Hepatic stellate cell (primary cell): ENCODE results near the gene CCDC57.

Source experiments
- DNase-seq: peaks from one replicate; pipeline ENCODE4 v3.0.0; 2011; ENCODE audit warnings: low spot score

CCDC57 gene

DNA sequence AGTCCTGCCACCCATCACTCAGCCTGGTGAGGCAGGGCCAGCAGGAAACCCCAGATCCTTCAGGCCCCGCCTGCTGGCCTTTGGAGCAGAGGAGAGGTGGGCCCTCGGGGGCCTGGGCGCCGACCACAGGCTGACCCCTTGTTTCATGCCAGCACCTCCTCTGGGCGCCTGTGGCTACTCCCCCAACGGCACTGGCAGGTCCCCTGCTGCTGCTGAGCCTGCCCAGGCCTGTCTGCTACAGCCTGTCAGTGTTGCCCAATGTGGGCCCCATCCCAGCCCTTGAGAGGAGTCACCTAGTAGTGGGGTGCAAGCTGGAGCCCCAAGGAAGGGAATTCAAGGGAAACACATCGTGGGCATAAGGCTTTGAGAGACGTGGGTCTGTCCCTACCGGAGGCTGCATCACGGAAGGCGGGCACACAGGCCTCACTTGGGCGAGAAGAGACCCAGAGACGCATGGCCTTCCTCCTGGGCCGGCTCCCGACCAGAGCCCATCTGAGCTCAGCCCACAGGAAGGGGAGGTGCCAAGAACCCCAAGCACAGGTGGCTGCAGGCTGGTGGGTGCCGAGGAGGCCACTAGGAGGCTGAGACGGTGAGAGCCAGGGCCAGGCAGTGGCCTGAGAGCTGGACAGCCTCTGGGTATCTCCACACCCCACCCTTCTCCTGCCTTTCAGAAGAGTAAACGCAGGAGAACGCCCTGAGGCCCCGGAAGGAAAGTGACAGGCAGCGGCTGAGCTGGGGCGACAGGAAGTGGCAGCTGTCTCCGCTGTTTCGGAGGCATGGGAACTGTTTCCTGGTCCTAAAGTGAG is 106.6 kb downstream of the CCDC57 start:
- DNase-seq = peak; percentile 84

- no peak for DNase-seq
Measured at GRCh38 chr17:82105417-82105881, 107.2 kb downstream of the CCDC57 start.

GRCh38 chr17:82104797-82105416 is 107.7 kb downstream of the CCDC57 start:
- no peak for DNase-seq

- DNase-seq = no peak
Measured at GRCh38 chr17:82103553-82104451, 108.8 kb downstream of the CCDC57 start.

DNA sequence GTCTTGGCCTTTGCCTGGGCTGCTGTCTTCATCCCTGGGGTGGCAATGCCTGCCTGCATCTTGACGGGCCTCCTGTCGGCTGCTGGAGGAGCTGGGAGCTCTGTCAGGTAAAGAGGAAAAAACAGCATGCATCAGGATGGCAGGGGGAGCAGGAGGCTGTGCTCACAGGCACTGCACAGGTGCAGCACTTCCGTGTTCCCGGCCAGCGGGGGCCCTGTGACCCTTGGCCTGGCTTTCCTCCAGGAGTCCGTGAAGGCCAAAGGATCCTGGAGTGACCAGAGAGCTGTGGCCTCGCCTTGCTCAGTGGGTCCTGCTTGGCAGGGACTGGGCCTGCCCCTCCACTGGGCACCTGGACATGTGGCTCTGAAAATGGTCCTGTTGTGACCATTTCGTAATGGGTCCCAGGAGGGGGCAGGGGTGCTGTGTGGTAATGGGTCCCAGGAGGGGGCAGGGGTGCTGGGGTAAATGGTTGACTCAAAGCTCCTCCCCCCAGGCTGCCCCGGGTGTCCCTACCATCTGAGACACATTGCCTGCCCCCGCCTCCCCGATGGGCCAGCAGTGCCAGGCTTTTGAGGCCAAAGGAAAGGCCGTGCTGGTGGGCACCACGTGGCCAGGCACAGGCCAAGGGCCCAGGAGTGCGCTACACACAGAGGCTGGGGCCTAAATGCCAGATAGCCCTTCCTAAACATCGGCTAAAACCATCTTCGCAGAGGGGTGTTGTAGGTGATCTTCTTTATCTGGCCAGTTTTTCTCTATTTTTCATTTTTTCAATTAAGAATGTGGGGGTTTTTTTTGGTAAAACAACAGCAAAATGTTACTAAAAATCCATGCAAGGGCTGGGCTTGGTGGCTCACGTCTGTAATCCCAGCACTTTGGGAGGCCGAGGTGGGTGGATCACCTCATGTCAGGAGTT is 110.6 kb downstream of the CCDC57 start:
- DNase-seq = no peak

- no peak for DNase-seq
Measured at GRCh38 chr17:82101301-82101715, 111.3 kb downstream of the CCDC57 start.

DNA sequence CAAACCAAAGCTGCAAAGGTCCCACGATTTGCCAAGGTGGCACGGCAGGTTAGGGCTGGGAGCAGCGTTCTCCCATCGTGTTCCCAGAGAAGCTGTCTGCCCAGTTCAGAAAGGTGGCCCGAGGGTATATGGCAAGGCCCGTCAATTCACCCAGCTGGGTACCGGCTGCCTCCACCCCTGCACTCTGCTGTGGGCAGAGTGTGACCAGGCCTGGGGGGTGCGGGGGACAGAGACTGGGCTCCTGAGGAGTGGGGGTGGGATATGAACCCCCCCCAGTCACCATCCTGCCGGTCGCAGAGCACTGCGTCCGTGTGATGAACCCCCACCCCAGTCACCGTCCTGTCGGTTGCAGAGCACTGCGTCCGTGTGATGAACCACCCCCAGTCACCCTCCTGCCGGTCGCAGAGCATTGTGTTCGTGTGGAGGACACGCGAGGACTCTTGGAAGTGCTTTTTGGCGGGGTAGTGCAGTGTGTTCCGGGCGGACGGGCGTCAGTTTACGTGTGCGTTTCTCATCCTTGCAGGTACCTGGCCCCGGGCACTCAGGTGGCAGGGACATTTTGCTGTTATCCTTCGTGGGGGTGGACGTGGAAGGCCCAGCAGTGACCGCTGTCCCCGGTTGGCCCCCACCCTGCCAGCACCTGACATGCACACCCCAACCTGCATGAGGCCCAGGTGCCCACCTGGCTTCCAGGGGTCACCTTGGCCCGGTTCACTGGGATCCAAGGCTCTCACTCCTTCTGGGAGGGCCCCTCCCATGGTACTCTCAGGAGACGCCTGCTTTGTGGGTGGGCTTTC is 111.9 kb downstream of the CCDC57 start:
- DNase-seq = no peak

DNA sequence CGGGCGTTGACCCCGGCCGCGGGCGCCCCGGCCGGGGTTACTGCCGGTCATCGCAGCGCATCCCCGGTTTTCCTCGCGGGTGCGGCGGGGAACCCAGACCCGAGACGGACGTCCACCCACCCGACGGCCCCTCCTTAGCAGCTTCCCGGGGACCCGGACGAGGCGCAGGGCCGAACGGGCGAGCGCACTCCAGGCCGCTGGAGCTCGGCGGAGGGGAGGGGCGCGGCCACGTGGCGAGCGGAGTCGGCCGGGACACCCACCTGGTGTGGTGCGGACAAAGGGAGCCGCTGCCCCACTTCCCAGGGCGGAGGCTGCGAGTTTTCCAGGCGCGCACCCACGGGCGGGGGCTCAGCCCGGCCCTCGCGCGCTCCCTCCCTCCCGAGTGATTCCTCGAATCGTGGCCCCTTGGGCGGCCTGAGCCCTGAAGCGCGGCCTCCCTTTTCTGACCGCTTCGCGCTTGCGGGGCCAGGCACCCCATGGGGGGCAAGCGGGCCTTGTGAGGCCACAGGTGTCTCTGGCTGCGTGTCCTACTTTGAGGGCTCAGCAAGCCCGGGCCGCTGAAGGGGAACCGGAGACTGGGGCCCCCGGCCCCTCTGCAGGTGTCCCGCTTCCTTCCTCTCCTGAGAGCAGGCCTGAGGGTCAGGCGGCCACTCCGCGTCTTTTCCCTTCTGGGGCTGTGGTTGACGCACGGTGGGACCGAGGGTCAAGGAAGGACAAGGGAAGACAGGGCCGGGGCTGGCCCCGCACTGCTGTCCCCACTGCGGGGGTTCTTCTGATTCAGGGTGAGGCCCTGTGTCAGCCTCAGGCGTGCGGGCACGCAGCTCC is 113.5 kb downstream of the CCDC57 start:
- no peak for DNase-seq

DNA sequence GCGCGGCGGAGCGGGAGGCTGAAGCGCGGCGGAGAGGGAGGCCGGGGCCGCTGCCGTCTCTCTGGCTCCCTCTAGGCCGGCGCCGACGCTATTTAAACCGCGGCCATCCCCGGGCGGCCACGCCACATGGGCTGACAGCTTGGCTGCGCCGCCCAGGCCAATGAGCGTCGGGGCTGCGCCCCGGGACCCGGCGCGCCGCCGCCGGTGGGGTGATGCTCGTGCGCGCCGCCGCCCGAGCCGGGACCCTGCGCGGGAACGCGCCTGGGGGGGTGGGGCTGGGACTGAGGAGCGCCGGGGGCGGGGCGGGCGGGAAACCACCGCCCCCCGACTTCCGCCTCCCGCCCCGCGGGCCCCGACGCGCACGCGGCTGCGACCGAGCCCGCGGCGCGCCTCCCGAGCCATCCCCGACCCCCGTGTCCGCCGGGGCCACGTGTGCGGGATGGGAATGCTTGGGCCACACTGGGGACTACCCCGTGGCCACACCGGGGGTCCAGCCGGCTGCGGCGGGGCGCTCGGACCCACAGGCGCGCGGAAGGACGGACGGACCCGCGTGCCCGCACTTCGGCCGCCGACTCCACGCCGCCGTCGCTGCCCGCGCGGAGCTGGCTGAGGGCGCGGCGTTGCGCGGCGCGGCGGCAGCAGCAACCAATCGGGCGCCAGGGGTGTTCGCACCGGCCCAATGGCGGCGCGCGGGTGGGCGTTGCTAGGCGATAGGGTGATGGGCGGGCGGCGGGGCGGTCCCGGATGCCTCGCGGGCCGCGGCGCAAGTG is 114.3 kb downstream of the CCDC57 start, which contains the start of gene FASN:
Gene FASN, minus strand, starts transcription at position 68 of the 770 bp plus-strand sequence. CDS start 1,791 bp downstream, outside the sequence.
- DNase-seq = peak; percentile 100

GRCh38 chr17:82097919-82098168 is 114.8 kb downstream of the CCDC57 start:
- DNase-seq = no peak

DNA sequence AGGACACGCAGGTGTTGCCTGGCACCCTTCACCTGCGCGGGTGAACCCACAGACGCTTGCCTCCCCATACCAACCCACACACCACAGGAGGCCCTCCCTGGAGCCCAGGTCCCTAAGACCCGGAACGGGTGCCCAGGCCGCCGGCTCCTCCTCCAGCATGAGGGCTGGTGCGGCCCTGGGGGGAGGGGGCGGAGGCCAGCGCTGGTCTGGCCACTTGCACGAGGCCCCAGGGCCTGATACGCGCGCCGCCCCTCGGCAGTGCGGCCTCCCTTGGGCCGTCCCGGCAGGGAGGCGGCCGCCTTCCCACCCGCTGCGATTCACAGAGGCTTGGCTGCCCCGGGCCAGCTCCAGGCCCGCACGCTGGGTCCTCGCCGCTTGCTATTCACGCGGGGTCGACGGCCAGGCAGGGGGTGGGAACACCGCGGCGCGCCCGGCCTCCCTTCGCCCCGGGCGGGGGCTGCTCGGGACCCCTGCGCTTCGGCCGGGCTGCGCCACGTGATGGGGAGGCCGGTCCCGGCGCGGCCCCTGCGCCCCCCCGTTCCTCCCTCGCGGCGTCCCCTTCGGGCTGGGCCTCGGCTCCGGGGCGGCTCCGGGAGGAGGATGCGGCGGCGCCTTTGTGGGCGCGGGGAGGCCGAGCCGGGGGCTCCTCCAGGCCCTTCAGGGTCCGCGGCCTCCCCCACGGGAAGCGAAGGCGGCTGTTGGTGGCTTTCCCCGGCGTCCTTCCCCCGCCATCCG is 115.3 kb downstream of the CCDC57 start:
- DNase-seq = peak; percentile 87

- DNase-seq = no peak
Measured at GRCh38 chr17:82096709-82097183, 115.9 kb downstream of the CCDC57 start.

- DNase-seq = no peak
Measured at GRCh38 chr17:82095777-82096708, 116.6 kb downstream of the CCDC57 start.

DNA sequence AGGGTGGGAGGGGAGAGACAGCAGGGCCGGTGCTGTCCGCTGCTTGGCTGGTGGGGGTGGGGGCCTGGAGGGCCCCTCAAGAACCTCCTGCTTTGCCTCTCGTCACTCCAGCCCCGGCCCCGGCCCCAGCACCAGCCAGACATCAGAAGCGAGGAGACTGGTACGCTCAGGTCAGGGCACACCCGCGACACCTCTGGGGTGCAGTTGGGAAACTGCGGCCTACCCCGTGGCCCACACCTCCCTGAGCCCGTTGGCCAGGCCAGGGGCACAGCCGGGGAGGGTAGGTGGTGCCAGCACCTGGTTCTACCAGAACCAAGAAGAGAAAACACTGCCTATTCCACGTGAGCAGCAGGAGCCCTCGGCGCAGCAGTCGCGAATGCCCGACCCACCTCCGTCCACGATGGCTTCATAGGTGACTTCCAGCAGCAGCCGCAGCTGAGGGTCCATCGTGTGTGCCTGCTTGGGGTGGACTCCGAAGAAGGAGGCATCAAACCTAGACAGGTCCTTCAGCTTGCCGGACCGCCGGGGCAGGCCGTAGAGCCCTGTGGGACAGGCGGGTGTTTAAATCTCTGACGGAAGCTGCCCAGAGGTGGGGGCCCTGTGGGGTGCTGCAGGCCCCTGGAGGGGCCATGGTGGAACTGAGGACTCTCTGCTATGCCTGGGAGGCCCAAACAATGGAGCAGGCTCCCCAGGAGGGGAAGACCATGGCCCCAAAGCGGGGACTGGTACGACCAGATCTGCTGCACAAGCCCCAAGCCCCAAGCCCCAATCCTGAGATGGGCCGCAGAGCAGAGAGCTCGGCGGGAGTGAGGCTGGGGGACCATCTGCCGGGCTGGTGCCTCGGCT is 117.5 kb downstream of the CCDC57 start:
- DNase-seq = no peak

DNA sequence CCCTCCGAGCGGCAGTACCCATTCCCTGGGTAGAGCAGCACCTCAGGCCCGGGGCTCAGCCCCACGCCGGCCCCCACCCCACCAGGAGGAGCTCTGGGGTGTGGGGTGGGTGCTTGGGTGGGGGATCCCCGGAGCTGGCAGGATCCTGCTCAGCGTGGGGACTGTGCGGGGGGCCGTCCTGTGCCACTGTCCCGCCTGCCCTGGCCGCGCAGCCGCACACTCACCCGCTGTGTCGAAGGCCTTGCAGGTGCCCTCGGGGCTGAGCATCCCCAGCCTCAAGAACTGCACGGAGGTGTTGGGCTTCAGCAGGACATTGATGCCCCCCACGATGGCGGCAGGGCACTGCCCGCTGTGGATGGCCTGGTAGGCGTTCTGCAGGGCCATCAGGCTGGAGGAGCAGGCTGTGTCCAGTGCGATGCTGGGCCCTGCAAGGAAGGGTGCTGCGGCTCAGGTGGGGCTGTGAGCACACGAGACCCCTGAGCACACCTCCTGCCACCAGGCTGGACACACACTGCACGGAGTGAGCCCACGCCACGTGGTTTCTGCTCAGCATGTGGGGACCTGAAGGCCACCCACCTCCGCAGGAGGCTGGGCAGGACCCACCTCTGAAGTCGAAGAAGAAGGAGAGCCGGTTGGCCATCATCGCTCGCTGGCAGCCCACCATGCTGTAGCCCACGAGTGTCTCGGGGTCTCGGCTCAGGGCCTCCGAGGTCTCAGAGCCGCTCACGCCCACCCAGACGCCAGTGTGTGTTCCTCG is 119.5 kb downstream of the CCDC57 start:
- DNase-seq = no peak
